Fibroblast of lung (primary cell): Measurements from ENCODE around the gene CLIP2. TPM values are rescaled to one million over a fixed set of nuclear protein-coding genes. Genes with fewer than 3 reads are reported as not detected.
A peak's percentile ranks its signal among the peaks of the same experiment; 100 is the strongest.
"Not testable (repeated sequence)": the region's sequence is repeated elsewhere in the genome, so short reads cannot be mapped to it uniquely, and the experiment has no call there.

Source experiments
- DNase-seq, 2 donors: peaks; one replicate each; pipeline versions ENCODE4 v3.0.0 to v3.0.0-alpha.2; 2010; ENCODE audit warnings: low read depth in 2 of 2
- H2AFZ ChIP-seq: 2 replicates; pipeline ENCODE4 v1.5.1; 2012; ENCODE audit warnings: low read length, control low read depth, inconsistent platforms
- H3K27ac ChIP-seq: 2 replicates; pipeline ENCODE4 v1.5.1; 2011; ENCODE audit warnings: low read length, control low read depth; ENCODE audit not compliant: insufficient read depth
- H3K27me3 ChIP-seq: 2 replicates; pipeline ENCODE4 v1.5.1; 2011; ENCODE audit warnings: mild to moderate bottlenecking, low read length; ENCODE audit not compliant: control insufficient read depth, insufficient read depth
- H3K36me3 ChIP-seq: 2 replicates; pipeline ENCODE4 v1.5.1; 2011; ENCODE audit warnings: low read length; ENCODE audit not compliant: control insufficient read depth, insufficient read depth
- H3K4me1 ChIP-seq: 2 replicates; pipeline ENCODE4 v1.5.1; 2011; ENCODE audit warnings: low read length; ENCODE audit not compliant: control insufficient read depth, insufficient read depth; ENCODE audit errors: extremely low read depth
- H3K4me2 ChIP-seq: 2 replicates; pipeline ENCODE4 v1.5.1; 2011; ENCODE audit warnings: low read length, control low read depth; ENCODE audit not compliant: insufficient read depth; ENCODE audit errors: extremely low read depth
- H3K4me3 ChIP-seq, 4 experiments: fragments of 200-600 bp in 1 of 4; sonication (generic) in 1 of 4; replicated peaks in 1 of 4; 2 replicates each; pipeline ENCODE4 v1.5.1; 2011 to 2016; ENCODE audit warnings: low read length in 4 of 4, low read depth in 3 of 4, mild to moderate bottlenecking in 3 of 4, control low read depth in 2 of 4, inconsistent platforms in 1 of 4, mixed read lengths in 1 of 4; ENCODE audit not compliant: insufficient read depth in 1 of 4; ENCODE audit errors: control extremely low read depth in 1 of 4
- H3K79me2 ChIP-seq: 2 replicates; pipeline ENCODE4 v1.5.1; 2012; ENCODE audit warnings: mild to moderate bottlenecking, low read length, inconsistent platforms; ENCODE audit not compliant: control insufficient read depth, insufficient read depth
- H3K9ac ChIP-seq: 2 replicates; pipeline ENCODE4 v1.5.1; 2011; ENCODE audit warnings: mild to moderate bottlenecking, low read length, control low read depth; ENCODE audit not compliant: insufficient read depth
- H3K9me3 ChIP-seq: 2 replicates; pipeline ENCODE4 v1.5.1; 2012; ENCODE audit warnings: low read depth, low read length; ENCODE audit not compliant: control insufficient read depth, insufficient read depth
- H4K20me1 ChIP-seq: 2 replicates; pipeline ENCODE4 v1.5.1; 2011; ENCODE audit warnings: low read length; ENCODE audit not compliant: control insufficient read depth, insufficient read depth; ENCODE audit errors: extremely low read depth
- CTCF ChIP-seq, 2 donors: IDR thresholded peaks in 1 of 2; conservative IDR thresholded peaks in 1 of 2; 1 replicate in 1 of 2; 2 replicates in 1 of 2; pipeline ENCODE4 v1.5.1; 2011 to 2012; ENCODE audit warnings: low read length in 2 of 2, control low read depth in 1 of 2, inconsistent platforms in 1 of 2, low read depth in 1 of 2, mild to moderate bottlenecking in 1 of 2
- EZH2 ChIP-seq: IDR thresholded peaks from 2 replicates; pipeline ENCODE4 v1.5.1; 2012; ENCODE audit warnings: low read length, control low read depth, mild to moderate bottlenecking; ENCODE audit errors: missing control alignments
- polyA plus RNA-seq, 2 donors: library from polyadenylated mRNA; depleted of rRNA in 1 of 2; stranded (reverse) in 1 of 2; unstranded in 1 of 2; fragments of >200 nt; gene quantifications; 2 replicates each; pipeline ENCODE4 v1.2.1, GENCODE V29; 2011 to 2012; ENCODE audit warnings: missing spikeins in 1 of 2
- total RNA-seq: library from RNA; depleted of rRNA; stranded (reverse); fragments of >200 nt; gene quantifications from 2 replicates; pipeline ENCODE4 v1.2.1, GENCODE V29; 2014

The CLIP2 gene
- total and polyA plus RNA-seq, 2 donors (not counting 1 experiment from before 2014, with no cell fraction given) = 13.1 to 77.8 TPM

GRCh38 chr7:74254129-74254857 is 34.9 kb upstream of the CLIP2 start, which contains the start of gene RFC2:
TSS of gene RFC2 (minus strand) at chr7:74254399. CDS start at chr7:74254383, 16 bp downstream.
- Histone ChIP-seq H3K4me1 (peaks cover 9% of the 10 kb centered on the region), H3K27me3 (no peaks in the 10 kb centered on the region), H3K4me3 (peak within 1 kb of the TSS; percentile 79 to 99 (median 96)), H3K4me2 (peak within 1 kb of the TSS; percentile 86), H3K79me2 (peaks cover 13% of the 10 kb centered on the region), H2AFZ (peak within 1 kb of the TSS; percentile 92), H4K20me1 (no peaks in the 10 kb centered on the region), H3K36me3 (peaks cover 1% of the 10 kb centered on the region), H3K9me3 (no peaks in the 10 kb centered on the region), H3K9ac (peak within 1 kb of the TSS; percentile 98), H3K27ac (peak within 1 kb of the TSS; percentile 99)
- TF ChIP-seq CTCF (conservative IDR thresholded peaks at IDR 0.05 in 1 of 2, IDR thresholded peaks at IDR 0.05 in 1 of 2; ENCODE audit: low read depth in 1 of 2, low read length in 2 of 2) = peak in 1 of 2 donors; percentile 3
- no peak for TF ChIP-seq EZH2
- peak; percentile 95 for DNase-seq

- no peaks in the 10 kb centered on the region for H3K36me3 ChIP-seq
- H3K9me3 ChIP-seq = no peaks in the 10 kb centered on the region
- peak overlapping the region; percentile 79 to 99 (median 96) for H3K4me3 ChIP-seq
- peak overlapping the region; percentile 99 for H3K27ac ChIP-seq
- peak overlapping the region; percentile 98 for H3K9ac ChIP-seq
- peak overlapping the region; percentile 82 for H2AFZ ChIP-seq
- no peaks in the 10 kb centered on the region for H3K27me3 ChIP-seq
- TF ChIP-seq EZH2 (no peak), CTCF (conservative IDR thresholded peaks at IDR 0.05 in 1 of 2, IDR thresholded peaks at IDR 0.05 in 1 of 2; ENCODE audit: low read depth in 1 of 2, low read length in 2 of 2) (no peak)
- H4K20me1 ChIP-seq = no peaks in the 10 kb centered on the region
- no peak for DNase-seq
- H3K79me2 ChIP-seq = peaks cover 13% of the 10 kb centered on the region
- H3K4me2 ChIP-seq = peak overlapping the region; percentile 86
- H3K4me1 ChIP-seq = peaks cover 9% of the 10 kb centered on the region
Observed at GRCh38 chr7:74254858-74255379, 34.3 kb upstream of the CLIP2 start.

DNA sequence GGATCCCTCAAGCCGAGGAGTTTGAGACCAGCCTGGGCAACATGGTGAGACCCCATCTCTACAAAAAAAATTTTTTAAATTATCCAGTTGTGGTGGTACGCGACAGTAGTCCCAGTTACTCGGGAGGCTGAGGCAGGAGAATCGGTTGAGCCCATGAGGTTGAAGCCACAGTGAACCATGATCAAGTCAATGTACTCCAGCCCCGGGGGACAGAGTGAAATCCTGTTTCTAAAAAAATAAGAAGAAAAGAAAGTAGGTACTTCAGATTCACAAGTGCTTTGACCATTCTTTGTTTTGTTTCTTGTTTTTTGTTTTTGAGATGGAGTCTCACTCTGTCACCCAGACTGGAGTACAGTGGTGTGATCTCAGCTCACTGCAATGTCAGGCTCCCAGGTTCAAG is 33.7 kb upstream of the CLIP2 start:
- Histone ChIP-seq H3K4me3 (peak overlapping the region; percentile 79 to 99 (median 96)), H3K4me2 (peak overlapping the region; percentile 86), H3K27ac (peak overlapping the region; percentile 99), H3K79me2 (peaks cover 13% of the 10 kb centered on the region)
- not testable (repeated sequence) for DNase-seq, H3K9me3 ChIP-seq, H4K20me1 ChIP-seq, H3K4me1 ChIP-seq, H3K36me3 ChIP-seq, H3K9ac ChIP-seq, H2AFZ ChIP-seq, H3K27me3 ChIP-seq
